Lower leg skin (tissue), 3 donors: ENCODE measurements around the gene ZFPM1.

Source experiments
- CTCF ChIP-seq, 3 donors: fragments of 450-650 bp; IDR thresholded peaks; one replicate each; pipeline ENCODE4 v1.5.1; 2016; ENCODE audit warnings: antibody characterized with exemption in 3 of 3, mild to moderate bottlenecking in 3 of 3, moderate library complexity in 2 of 3
- POLR2A ChIP-seq, 2 donors: fragments of 450-650 bp; IDR thresholded peaks; one replicate each; pipeline ENCODE4 v1.6.1; 2016 to 2017; ENCODE audit warnings: antibody characterized with exemption in 2 of 2, mild to moderate bottlenecking in 1 of 2, moderate library complexity in 1 of 2

GRCh38 chr16:88420496-88420895 lies 32.6 kb upstream of the ZFPM1 start:
- TF ChIP-seq CTCF (IDR thresholded peaks at IDR 0.05) = no peak
- no peak for TF ChIP-seq POLR2A (IDR thresholded peaks at IDR 0.05)
